AG04449 (cell line): ENCODE measurements around the gene TAS2R16.
"Not testable (repeated sequence)": the region's sequence is repeated elsewhere in the genome, so short reads cannot be mapped to it uniquely, and the experiment has no call there.

Source experiments
- CTCF ChIA-PET: fragments of 350-600 bp; formaldehyde crosslinking; extraction: SDS; loops from one replicate; lab custom pipeline; 2021; ENCODE audit warnings: antibody characterized with exemption; lab: Yijun Ruan, JAX
- POLR2A ChIA-PET: fragments of 400-600, 350-600 bp; formaldehyde crosslinking; extraction: SDS; loops from one replicate; lab custom pipeline; 2020; ENCODE audit warnings: antibody characterized with exemption, inconsistent platforms; lab: Yijun Ruan, JAX
- DNase-seq: peaks from one replicate; pipeline ENCODE4 v3.0.0-alpha.2; 2010; ENCODE audit warnings: low read depth, low spot score
- H3K4me3 ChIP-seq: 2 replicates; pipeline ENCODE4 v1.5.1; 2011; ENCODE audit warnings: low read depth, mild to moderate bottlenecking, control low read depth, low read length
- CTCF ChIP-seq: IDR thresholded peaks from one replicate; pipeline ENCODE4 v1.5.1; 2011; ENCODE audit warnings: mild to moderate bottlenecking, moderate library complexity, low read length, control low read depth, inconsistent platforms; ENCODE audit not compliant: insufficient read depth; ENCODE audit errors: missing control alignments

The TAS2R16 gene

GRCh38 chr7:122970740-122971725 lies 24.5 kb downstream of the TAS2R16 start:
- no peak for TF ChIP-seq CTCF
- CTCF ChIA-PET, result no interaction called here
- no peak overlapping the region for H3K4me3 ChIP-seq

GRCh38 chr7:122968389-122968788 lies 27.1 kb downstream of the TAS2R16 start:
- TF ChIP-seq CTCF, result no peak
- ChIA-PET POLR2A (no interaction called here), CTCF (no interaction called here)
- no peak for DNase-seq
- no peak overlapping the region for H3K4me3 ChIP-seq

More at GRCh38 chr7:122970740-122971725, 24.5 kb downstream of the TAS2R16 start:
- no peak for DNase-seq
- POLR2A ChIA-PET, result no interaction called here

- ChIA-PET POLR2A (no interaction called here), CTCF (no interaction called here)
- DNase-seq, result no peak
- no peak for TF ChIP-seq CTCF
- no peak overlapping the region for H3K4me3 ChIP-seq
Observed at GRCh38 chr7:122965306-122965705, 30.2 kb downstream of the TAS2R16 start.

GRCh38 chr7:122953678-122954077 lies 41.8 kb downstream of the TAS2R16 start:
- CTCF ChIA-PET, DNase-seq, H3K4me3 ChIP-seq, POLR2A ChIA-PET: not testable (repeated sequence)

GRCh38 chr7:122951006-122951405 lies 44.5 kb downstream of the TAS2R16 start:
- no peak for TF ChIP-seq CTCF
- CTCF ChIA-PET, result no interaction called here
- no peak overlapping the region for H3K4me3 ChIP-seq
- POLR2A ChIA-PET, result no interaction called here
- no peak for DNase-seq

GRCh38 chr7:122949186-122949585 lies 46.3 kb downstream of the TAS2R16 start:
- no peak overlapping the region for H3K4me3 ChIP-seq
- DNase-seq, result no peak
- no peak for TF ChIP-seq CTCF
- CTCF ChIA-PET, result no interaction called here
- POLR2A ChIA-PET, result no interaction called here
